Pancreas (tissue), 10 donors: ENCODE results near the gene NUDT17. TPM values are rescaled to one million over a fixed set of nuclear protein-coding genes. Genes with fewer than 3 reads are reported as not detected.

Experiments used
- ATAC-seq, 4 donors: fragments of 200-7000 bp; cut with Tn5 transposase; one replicate each; pipeline versions ENCODE4 v1.8.0 to v1.9.1; 2020; ENCODE audit warnings: mild to moderate bottlenecking in 4 of 4, moderate library complexity in 4 of 4
- DNase-seq, 6 donors: peaks; one replicate each; pipeline ENCODE4 v3.0.0-alpha.2; 2020
- FAIRE-seq: peaks from 2 replicates; lab custom pipeline; 2012; peaks lifted over from hg19 to GRCh38; lab: Jason Lieb, UNC
- H3K27ac ChIP-seq, 4 donors: fragments of 200-600 bp; sonication (generic); 1 replicate in 3 of 4; 2 replicates in 1 of 4; pipeline versions ENCODE4 v1.5.0 to v1.8.0; 2020
- H3K27me3 ChIP-seq, 4 donors: fragments of 200-600 bp; one replicate each; pipeline ENCODE4 v1.8.0; 2021
- H3K36me3 ChIP-seq, 3 donors: fragments of 200-600 bp; sonication (generic) in 1 of 3; one replicate each; pipeline versions ENCODE4 v1.5.0 to v1.8.0; 2020 to 2021
- H3K4me1 ChIP-seq, 3 donors: fragments of 200-600 bp; one replicate each; pipeline ENCODE4 v1.8.0; 2021
- H3K4me3 ChIP-seq, 4 donors: fragments of 200-600 bp; sonication (generic) in 2 of 4; one replicate each; pipeline versions ENCODE4 v1.5.0 to v1.8.0; 2020 to 2021
- H3K9me3 ChIP-seq, 4 donors: fragments of 200-600 bp; one replicate each; pipeline ENCODE4 v1.8.0; 2021
- CTCF ChIP-seq, 4 donors: fragments of 200-600 bp; sonication (generic) in 3 of 4; IDR thresholded peaks; one replicate each; pipeline versions ENCODE4 v1.5.0 to v1.8.0; 2021; ENCODE audit warnings: antibody characterized with exemption in 4 of 4
- WGBS, 2 donors: extraction: QIAGEN DNeasy Blood & Tissue Kit; methylation state at CpG; one replicate each; pipeline ENCODE4 v1.1.7; 2013; 5-methylcytosine and 5-hydroxymethylcytosine counted together
- intact Hi-C, 3 donors: fragments of 100-400 bp; cut with DNase I; formaldehyde crosslinking; loops; one replicate each; pipeline versions ENCODE4 v1.11.1 to v1.14.2; 2022
- polyA plus RNA-seq, 2 donors: library from polyadenylated mRNA; stranded (reverse); fragments of 200-250 nt; gene quantifications; one replicate each; pipeline ENCODE4 v1.2.3, GENCODE V29; 2013
- total RNA-seq, 6 donors: library from RNA; stranded (reverse); fragmentation: NEBNext Ultra II Directional in 4 of 6; extraction: Animal tissue kit (Norgen Biotek cat#: 25700) in 4 of 6; gene quantifications; one replicate each; pipeline versions ENCODE4 v1.2.1 to v1.2.4, GENCODE V29; 2021 to 2023
- donor health status: healthy with polysubstance abuse.
- donor health status: DM: no; HTN: no; CAD: no; lungs with moderate emphysema.
- donor health status: DM: no; HTN: no; CAD: no.
- donor health status: control.
- donor health status: control.
- donor health status: Bipolar disorder and iron deficiency.
- donor health status: DM: yes; HTN: yes; CAD: no.
- donor health status: DM: no; HTN: no; CAD: no.
- donor health status: DM: no; HTN: no; CAD: no.
- donor health status: DM: yes; HTN: yes; CAD: no.

NUDT17 gene
- total and polyA plus RNA-seq, 8 donors = 1.0 to 3.6 (median 2.0) TPM

- Histone ChIP-seq H3K36me3 (peaks cover 0 to 24% (median 0%) of the 10 kb centered on the region in 3 donors), H3K4me1 (peaks cover 0 to 4% (median 3%) of the 10 kb centered on the region in 3 donors), H3K27me3 (no peaks in the 10 kb centered on the region), H3K9me3 (no peaks in the 10 kb centered on the region), H3K4me3 (no peak overlapping the region), H3K27ac (no peak overlapping the region)
- no peak for TF ChIP-seq CTCF (IDR thresholded peaks at IDR 0.05)
- FAIRE-seq (no peak), ATAC-seq (no peak), DNase-seq (no peak)
- intact Hi-C loops = no loop called here
- 77 to 79% methylated on average over 4 of the region's 4 CpGs for WGBS, 2 donors
Observed at GRCh38 chr1:145857170-145857569, 11.7 kb downstream of the NUDT17 start.

DNA sequence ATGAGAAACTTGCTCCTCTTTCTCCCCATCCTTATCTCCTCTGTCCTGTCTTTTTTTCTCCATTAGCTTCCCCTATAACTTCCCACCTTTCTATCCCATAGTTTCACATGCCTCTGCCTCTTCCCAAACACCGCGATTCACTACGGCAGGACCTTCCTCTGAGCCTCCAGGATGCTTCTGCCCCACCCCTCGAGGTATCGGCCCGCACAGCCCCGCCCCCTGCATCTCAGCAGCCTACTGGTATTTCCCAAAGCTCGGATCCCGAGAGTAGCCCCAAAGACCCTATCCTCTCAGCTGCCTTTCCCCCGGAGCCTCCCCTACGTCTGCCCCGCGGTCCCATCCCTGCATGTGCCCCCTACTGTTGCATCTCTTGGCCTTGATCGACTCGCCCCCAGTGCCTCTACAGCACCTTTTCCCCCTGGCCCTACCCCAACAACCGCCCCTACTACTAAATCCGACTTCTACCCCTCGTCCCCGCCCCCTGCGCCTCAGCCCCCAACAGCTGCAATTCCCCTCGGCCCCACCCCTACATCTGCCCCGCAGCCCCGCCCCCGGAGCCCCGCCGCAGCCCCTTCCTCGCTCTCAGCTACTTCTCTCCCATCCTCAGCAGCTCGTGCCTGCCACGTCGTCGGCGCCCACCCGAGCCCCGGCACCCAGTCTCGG lies 12.9 kb downstream of the NUDT17 start:
- DNase-seq (peak; percentile 43 to 78 (median 61)), FAIRE-seq (no peak), ATAC-seq (peak; percentile 26 to 56 (median 32))
- H3K36me3 ChIP-seq = peaks cover 0 to 18% (median 0%) of the 10 kb centered on the region in 3 donors
- peaks cover 0 to 4% (median 3%) of the 10 kb centered on the region in 3 donors for H3K4me1 ChIP-seq
- 0 to 1% methylated on average over 27 to 35 of the region's 35 CpGs for WGBS, 2 donors
- no peak for TF ChIP-seq CTCF (IDR thresholded peaks at IDR 0.05)
- intact Hi-C loops = no loop called here
- H3K9me3 ChIP-seq = no peaks in the 10 kb centered on the region
- H3K27ac ChIP-seq = peak overlapping the region; percentile 51 to 84 (median 76)
- no peaks in the 10 kb centered on the region for H3K27me3 ChIP-seq
- peak overlapping the region; percentile 64 to 92 (median 76) for H3K4me3 ChIP-seq

DNA sequence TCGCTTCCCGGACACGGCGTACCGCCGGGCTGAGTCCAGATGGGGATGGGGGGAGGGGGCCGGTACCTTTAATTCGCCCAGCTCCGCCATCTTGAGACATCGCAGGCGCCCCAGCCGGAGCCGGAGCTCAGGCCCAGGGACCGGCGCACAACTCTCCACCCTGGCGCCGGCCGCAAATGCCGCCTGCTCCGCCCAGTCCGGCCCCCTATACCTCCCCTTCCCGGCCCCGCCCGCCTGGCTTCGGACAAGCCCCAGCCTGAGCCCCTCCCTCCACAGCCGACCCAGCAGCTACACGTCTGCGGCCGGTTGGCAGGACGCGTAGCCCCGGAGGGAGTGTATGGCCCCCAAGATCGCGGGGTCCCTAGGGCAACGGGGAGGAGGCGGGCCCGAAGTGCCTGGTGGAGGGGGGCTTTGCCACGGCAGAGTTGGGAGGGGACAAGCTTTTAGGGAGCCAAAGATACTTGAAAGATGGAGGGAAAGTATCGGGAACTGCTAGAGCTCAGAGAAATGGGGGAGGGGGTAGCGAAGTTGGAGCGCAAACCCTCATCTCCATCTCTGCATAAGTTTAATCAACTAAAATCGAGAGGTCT lies 13.6 kb downstream of the NUDT17 start, which contains the start of gene PIAS3:
TSS of gene PIAS3 (minus strand) at position 181 of the 590 bp plus-strand sequence. CDS start at position 90, 91 bp downstream.
- intact Hi-C loops = no loop called here
- WGBS, 2 donors = 0 to 1% methylated on average over 31 to 42 of the region's 42 CpGs
- no peak for FAIRE-seq
- Histone ChIP-seq H3K9me3 (no peaks in the 10 kb centered on the region), H3K4me3 (peak within 1 kb of the TSS; percentile 64 to 92 (median 76)), H3K27me3 (no peaks in the 10 kb centered on the region), H3K27ac (peak within 1 kb of the TSS; percentile 51 to 84 (median 76)), H3K4me1 (peaks cover 0 to 4% (median 3%) of the 10 kb centered on the region in 3 donors), H3K36me3 (peaks cover 0 to 14% (median 0%) of the 10 kb centered on the region in 3 donors)
- TF ChIP-seq CTCF (IDR thresholded peaks at IDR 0.05) = no peak
- DNase-seq = peak; percentile 94 to 98 (median 96)
- peak; percentile 93 to 97 (median 95) for ATAC-seq

GRCh38 chr1:145859491-145860023 lies 14.1 kb downstream of the NUDT17 start:
- DNase-seq (peak; percentile 90 to 95 (median 92)), FAIRE-seq (no peak)
- intact Hi-C loops = no loop called here

More at GRCh38 chr1:145859491-145860023, 14.1 kb downstream of the NUDT17 start:
- peak; percentile 82 to 91 (median 86) for ATAC-seq
- peaks cover 0 to 4% (median 3%) of the 10 kb centered on the region in 3 donors for H3K4me1 ChIP-seq
- H3K4me3 ChIP-seq = peak overlapping the region; percentile 64 to 92 (median 76)
- H3K36me3 ChIP-seq = peaks cover 0 to 10% (median 0%) of the 10 kb centered on the region in 3 donors
- no peaks in the 10 kb centered on the region for H3K27me3 ChIP-seq
- H3K9me3 ChIP-seq = no peaks in the 10 kb centered on the region
- WGBS, 2 donors = 0 to 1% methylated on average over 40 to 41 of the region's 41 CpGs
- peak overlapping the region; percentile 51 to 84 (median 76) for H3K27ac ChIP-seq
- TF ChIP-seq CTCF (IDR thresholded peaks at IDR 0.05) = no peak
